Small intestine (tissue), 7 donors: ENCODE measurements around the gene GNAZ. TPM values are rescaled to one million over a fixed set of nuclear protein-coding genes. Genes with fewer than 3 reads are reported as not detected.

Source experiments
- DNase-seq, 2 donors: peaks; one replicate each; pipeline versions ENCODE4 v3.0.0 to v3.0.0-alpha.2; 2013
- FAIRE-seq: peaks from 2 replicates; lab custom pipeline; 2012; peaks lifted over from hg19 to GRCh38; lab: Jason Lieb, UNC
- H3K27ac ChIP-seq, 3 donors: one replicate each; pipeline ENCODE4 v1.5.1; 2013; ENCODE audit warnings: low read length in 2 of 3, mild to moderate bottlenecking in 2 of 3, control low read depth in 1 of 3, inconsistent platforms in 1 of 3, low read depth in 1 of 3, moderate library complexity in 1 of 3
- H3K27me3 ChIP-seq, 3 donors: one replicate each; pipeline ENCODE4 v1.6.1; 2013; ENCODE audit warnings: low read length in 3 of 3, inconsistent platforms in 1 of 3; ENCODE audit not compliant: control insufficient read depth in 3 of 3, insufficient read depth in 3 of 3
- H3K36me3 ChIP-seq, 3 donors: one replicate each; pipeline ENCODE4 v1.6.1; 2013; ENCODE audit warnings: low read length in 3 of 3, inconsistent platforms in 1 of 3, low read depth in 1 of 3, mild to moderate bottlenecking in 1 of 3, moderate library complexity in 1 of 3; ENCODE audit not compliant: control insufficient read depth in 3 of 3, insufficient read depth in 2 of 3
- H3K4me1 ChIP-seq, 3 donors: one replicate each; pipeline ENCODE4 v1.6.1; 2013; ENCODE audit warnings: low read length in 2 of 3, inconsistent platforms in 1 of 3, low read depth in 1 of 3, mild to moderate bottlenecking in 1 of 3, moderate library complexity in 1 of 3; ENCODE audit not compliant: control insufficient read depth in 3 of 3, insufficient read depth in 2 of 3
- H3K4me3 ChIP-seq, 3 donors: one replicate each; pipeline ENCODE4 v1.5.1; 2013; ENCODE audit warnings: low read length in 3 of 3, control low read depth in 1 of 3, inconsistent platforms in 1 of 3, low read depth in 1 of 3, mild to moderate bottlenecking in 1 of 3, moderate library complexity in 1 of 3
- H3K9me3 ChIP-seq, 2 donors: one replicate each; pipeline ENCODE4 v1.6.1; 2013; ENCODE audit warnings: low read depth in 1 of 2, low read length in 1 of 2; ENCODE audit not compliant: control insufficient read depth in 2 of 2, insufficient read depth in 1 of 2
- WGBS, 3 donors: extraction: QIAGEN DNeasy Blood & Tissue Kit; methylation state at CpG; one replicate each; pipeline ENCODE4 v1.1.7; 2013; 5-methylcytosine and 5-hydroxymethylcytosine counted together
- polyA plus RNA-seq, 4 donors: library from polyadenylated mRNA; stranded (reverse) in 3 of 4; unstranded in 1 of 4; fragments of 200-250 nt in 3 of 4; fragments of 120-200 nt in 1 of 4; gene quantifications; one replicate each; pipeline versions ENCODE4 v1.2.1 to v1.2.3, GENCODE V29; 2013
- donor health status: healthy with polysubstance abuse.
- donor health status: control.
- donor health status: control.
- donor health status: Bipolar disorder and iron deficiency.
- donor health status: healthy.

GNAZ gene
- polyA plus RNA-seq, 4 donors, result 0.55 to 3.6 (median 2.7) TPM

DNA sequence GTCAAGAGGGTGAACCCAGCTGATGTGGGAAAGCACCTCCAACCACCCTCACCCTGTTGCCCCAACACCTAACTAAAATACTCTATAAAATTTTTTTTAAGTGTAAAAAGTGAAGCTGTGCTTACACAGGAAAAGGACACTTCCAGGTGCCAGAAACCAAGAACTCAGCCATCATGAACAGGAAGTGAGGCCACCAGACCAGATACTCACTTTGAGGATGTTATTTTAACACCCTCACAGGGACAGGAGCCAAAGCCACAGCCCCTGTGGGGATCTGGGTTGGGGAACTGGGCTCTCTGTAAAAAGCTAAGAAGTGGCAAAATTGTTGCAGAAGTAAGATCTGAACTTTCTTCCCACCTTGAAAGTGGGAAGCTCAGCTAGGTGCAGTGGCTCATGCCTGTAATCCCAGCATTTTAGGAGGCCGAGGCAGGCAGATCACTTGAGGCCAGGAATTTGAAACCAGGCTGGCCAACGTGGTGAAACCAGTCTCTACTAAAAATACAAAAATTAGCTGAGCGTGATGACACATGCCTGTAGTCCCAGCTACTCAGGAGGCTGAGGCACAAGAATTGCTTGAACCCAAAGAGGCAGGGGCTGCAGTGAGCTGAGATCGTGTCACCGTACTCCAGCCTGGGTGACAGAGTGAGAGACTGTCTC is 67.7 kb downstream of the GNAZ start:
- H3K27ac ChIP-seq, result peak overlapping the region in 1 of 3 donors; percentile 83
- FAIRE-seq (no peak), DNase-seq (peak in 1 of 2 donors; percentile 32)
- WGBS, 3 donors, result 64 to 83% (median 74%) methylated on average over 5 of the region's 5 CpGs
- H3K4me1 ChIP-seq, result peaks cover 0 to 15% (median 0%) of the 10 kb centered on the region in 3 donors
- H3K9me3 ChIP-seq, result no peaks in the 10 kb centered on the region
- H3K27me3 ChIP-seq, result no peaks in the 10 kb centered on the region
- no peak overlapping the region for H3K4me3 ChIP-seq
- H3K36me3 ChIP-seq, result no peaks in the 10 kb centered on the region

DNA sequence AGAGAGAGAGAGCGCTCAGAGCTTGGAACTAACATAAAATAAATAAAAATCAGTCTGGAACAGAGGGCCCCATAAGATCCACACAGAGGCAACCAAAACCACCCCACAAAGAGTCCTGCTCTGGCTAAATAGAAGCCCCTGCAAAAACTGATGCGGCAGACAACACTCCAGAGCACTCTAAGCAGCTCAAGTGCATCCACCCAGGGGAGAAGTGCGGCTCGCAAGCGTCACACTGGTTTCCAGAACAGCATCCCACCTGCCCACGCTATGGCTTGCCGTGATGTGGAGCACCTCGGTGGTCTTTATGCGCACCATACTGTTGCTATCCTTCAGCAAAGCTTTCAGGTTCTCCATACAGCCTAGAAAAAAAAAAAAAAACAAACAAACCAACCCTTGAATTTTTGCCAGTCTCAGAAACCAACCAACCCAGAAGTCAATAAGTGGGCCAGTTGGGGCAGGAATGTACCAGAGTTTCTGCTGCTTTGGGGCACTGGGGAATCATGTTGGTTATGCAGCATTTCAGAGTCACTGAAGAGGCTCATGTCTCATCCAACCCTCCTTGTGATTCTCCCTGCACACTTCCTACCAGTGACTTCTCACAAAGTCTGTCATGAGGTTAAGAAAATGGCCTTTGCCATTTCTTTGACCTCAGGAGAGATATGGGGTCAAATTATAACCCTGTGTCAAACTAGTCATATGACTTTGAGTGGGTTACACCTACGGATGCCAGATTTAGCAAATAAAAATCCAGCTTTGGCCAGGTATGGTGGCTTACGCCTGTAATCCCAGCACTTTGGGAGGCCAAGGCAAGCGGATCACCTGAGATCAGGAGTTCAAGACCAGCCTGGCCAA is 68.5 kb downstream of the GNAZ start:
- FAIRE-seq (no peak), DNase-seq (no peak)
- no peaks in the 10 kb centered on the region for H3K9me3 ChIP-seq
- H3K4me1 ChIP-seq, result peaks cover 0 to 16% (median 0%) of the 10 kb centered on the region in 3 donors
- 93 to 95% (median 94%) methylated on average over 12 of the region's 12 CpGs for WGBS, 3 donors
- H3K36me3 ChIP-seq, result no peaks in the 10 kb centered on the region
- no peaks in the 10 kb centered on the region for H3K27me3 ChIP-seq
- H3K4me3 ChIP-seq, result no peak overlapping the region
- peak overlapping the region in 1 of 3 donors; percentile 83 for H3K27ac ChIP-seq

DNA sequence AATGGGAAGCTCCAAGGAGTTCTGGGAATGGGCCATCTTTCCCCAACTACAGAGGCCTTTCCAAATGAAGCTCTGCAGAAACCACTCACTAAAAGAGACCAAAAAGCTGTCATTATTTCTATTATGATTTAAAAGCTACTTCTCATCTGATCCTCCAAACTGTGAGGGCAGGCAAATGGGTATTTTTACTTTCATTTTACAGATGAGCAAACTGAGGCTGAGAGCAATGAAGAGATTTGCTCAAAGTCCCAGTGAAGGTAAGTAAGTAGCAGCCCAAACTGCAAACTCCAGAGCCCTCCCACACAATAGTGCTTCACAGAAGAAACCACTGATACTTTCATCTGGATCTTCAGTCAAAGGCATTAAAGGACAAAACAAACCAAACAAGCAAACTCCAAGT is 70.1 kb downstream of the GNAZ start:
- Histone ChIP-seq H3K36me3 (no peaks in the 10 kb centered on the region), H3K4me3 (no peak overlapping the region), H3K27me3 (no peaks in the 10 kb centered on the region), H3K27ac (no peak overlapping the region), H3K9me3 (no peaks in the 10 kb centered on the region), H3K4me1 (peaks cover 0 to 23% (median 4%) of the 10 kb centered on the region in 3 donors)
- FAIRE-seq, result no peak
- DNase-seq, result no peak

DNA sequence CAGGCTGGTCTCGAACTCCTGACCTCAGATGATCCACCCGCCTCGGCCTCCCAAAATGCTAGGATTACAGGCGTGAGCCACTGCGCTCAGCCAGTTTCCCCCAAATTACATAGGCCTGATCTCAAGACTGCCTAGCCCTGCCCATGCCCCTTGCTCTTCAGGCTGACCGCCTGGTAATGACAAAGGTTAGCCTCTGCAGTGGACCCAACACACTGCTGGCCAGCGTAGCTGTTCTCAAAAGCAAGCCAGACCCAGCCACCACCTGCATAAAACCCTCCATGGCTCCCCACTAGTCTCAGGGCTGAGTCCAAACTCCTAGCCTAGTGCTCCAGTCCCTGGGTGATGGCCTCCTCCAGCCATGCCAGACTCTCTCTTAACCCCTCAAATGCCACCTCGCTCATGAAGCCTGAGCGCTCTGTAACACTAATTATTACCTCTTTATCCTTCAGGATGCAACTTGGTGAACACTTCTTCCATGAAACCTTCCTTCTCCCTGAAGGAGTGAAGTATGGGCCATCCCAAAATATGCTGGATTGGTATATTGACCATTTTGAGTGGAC is 72.3 kb downstream of the GNAZ start:
- H3K27me3 ChIP-seq, result no peaks in the 10 kb centered on the region
- H3K9me3 ChIP-seq, result no peaks in the 10 kb centered on the region
- 81 to 94% (median 82%) methylated on average over 6 to 9 of the region's 9 CpGs for WGBS, 3 donors
- no peaks in the 10 kb centered on the region for H3K36me3 ChIP-seq
- FAIRE-seq (no peak), DNase-seq (no peak)
- H3K27ac ChIP-seq, result peak overlapping the region; percentile 58 to 90 (median 87)
- H3K4me1 ChIP-seq, result peaks cover 3 to 29% (median 4%) of the 10 kb centered on the region in 3 donors
- peak overlapping the region in 2 of 3 donors; percentile 9 to 42 for H3K4me3 ChIP-seq

DNA sequence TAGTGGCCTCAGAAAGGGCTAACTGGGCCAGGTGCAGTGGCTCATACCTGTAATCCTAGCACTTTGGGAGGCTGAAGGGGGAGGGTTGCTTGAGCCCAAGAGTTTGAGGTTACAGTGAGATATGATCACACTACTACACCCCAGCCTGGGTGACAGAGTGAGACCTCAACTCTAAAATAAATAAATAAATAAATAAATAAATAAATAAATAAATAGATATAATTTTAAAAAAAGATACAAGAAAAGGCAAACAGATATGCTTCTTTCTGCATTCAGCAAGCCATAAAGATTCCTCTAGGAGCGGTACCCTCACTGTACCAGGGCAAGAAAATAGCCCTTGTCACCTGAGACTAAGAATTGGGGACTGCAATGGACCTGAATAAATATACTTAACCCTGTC is 72.8 kb downstream of the GNAZ start:
- Histone ChIP-seq H3K4me1 (peaks cover 3 to 29% (median 4%) of the 10 kb centered on the region in 3 donors), H3K9me3 (no peaks in the 10 kb centered on the region), H3K27me3 (no peaks in the 10 kb centered on the region), H3K4me3 (no peak overlapping the region), H3K36me3 (no peaks in the 10 kb centered on the region), H3K27ac (no peak overlapping the region)
- FAIRE-seq (no peak), DNase-seq (no peak)
- 95 to 100% (median 100%) methylated on average over 1 of the region's 1 CpG for WGBS, 3 donors

DNA sequence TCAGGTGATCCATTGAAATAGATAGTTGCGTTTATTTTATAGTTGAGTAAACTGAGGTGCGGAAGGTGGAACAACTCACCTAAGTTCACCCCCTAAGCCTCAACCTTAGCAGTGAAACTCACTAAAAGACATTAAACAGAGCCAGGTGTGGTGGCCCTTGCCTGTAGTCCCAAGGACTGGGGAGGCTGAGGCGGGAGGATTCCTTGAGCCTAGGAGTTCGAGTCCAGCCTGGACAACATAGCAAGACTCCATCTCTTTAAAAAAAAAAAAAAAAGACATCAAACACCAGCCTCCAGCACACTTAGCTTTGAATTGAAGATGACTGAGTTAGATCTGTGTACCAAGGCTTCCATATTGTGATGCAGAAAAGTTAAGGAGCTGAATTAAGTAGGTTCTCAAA is 74.1 kb downstream of the GNAZ start:
- Histone ChIP-seq H3K4me1 (peaks cover 3 to 29% (median 4%) of the 10 kb centered on the region in 3 donors), H3K27ac (peak overlapping the region; percentile 21 to 77 (median 39)), H3K4me3 (no peak overlapping the region), H3K27me3 (no peaks in the 10 kb centered on the region), H3K36me3 (no peaks in the 10 kb centered on the region), H3K9me3 (no peaks in the 10 kb centered on the region)
- FAIRE-seq, result no peak
- WGBS, 3 donors, result 81 to 88% (median 84%) methylated on average over 4 of the region's 4 CpGs
- DNase-seq, result no peak

DNA sequence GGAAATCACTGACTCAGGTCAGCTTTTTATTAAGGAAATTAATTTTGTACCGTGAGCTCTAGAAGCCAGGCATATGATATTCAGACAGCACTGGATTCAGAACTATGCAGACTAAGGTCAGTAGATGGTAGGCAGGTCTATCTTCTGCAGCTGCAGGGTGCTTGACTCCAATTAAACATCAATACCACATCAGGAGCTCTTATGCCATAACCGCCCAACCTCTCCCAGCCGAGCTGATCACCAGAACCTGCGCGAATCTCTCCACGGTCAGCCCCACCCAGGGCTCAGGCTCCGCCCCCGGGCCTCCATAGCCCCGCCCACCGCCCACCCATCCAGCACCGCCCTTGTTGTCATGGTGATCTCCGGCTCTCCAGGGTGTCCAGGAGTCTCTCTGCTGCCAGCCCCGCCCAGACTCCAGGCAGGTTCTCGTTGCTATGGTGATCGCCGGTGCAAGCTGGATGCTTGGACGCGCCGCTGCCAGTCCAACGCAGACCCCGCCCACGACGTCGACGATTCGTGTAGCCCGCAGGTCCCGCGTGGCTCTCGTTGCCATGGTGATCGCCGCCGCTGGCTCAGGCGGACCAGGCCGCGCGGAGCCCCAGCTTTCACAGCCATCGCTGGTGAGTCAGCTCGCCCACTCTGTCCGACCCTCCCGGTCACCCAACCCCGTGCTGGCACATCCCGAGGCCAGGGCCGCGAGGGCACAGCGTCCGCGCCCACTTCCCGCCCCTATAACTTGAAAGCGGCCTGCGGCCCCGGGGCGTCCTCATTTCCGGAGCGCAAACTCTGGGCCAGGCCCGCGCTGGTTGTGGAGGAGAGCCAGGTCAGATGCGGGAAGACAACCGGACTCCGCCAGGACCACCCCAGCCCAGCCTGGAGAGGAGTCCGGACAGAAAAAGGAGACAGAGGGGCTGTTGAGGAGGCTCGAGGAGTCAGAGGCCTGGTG is 74.9 kb downstream of the GNAZ start, which contains the start of gene RAB36:
Gene RAB36 (plus strand): TSS at position 546 of the 946 bp plus-strand sequence. CDS start 1,140 bp downstream, outside the sequence.
- no peaks in the 10 kb centered on the region for H3K9me3 ChIP-seq
- H3K27me3 ChIP-seq, result no peaks in the 10 kb centered on the region
- H3K27ac ChIP-seq, result peak within 1 kb of the TSS; percentile 21 to 77 (median 39)
- H3K36me3 ChIP-seq, result no peaks in the 10 kb centered on the region
- peak; percentile 98 for DNase-seq
- FAIRE-seq, result no peak
- H3K4me1 ChIP-seq, result peaks cover 3 to 29% (median 4%) of the 10 kb centered on the region in 3 donors
- peak within 1 kb of the TSS in 1 of 3 donors; percentile 46 for H3K4me3 ChIP-seq
- WGBS, 3 donors, result 9 to 16% (median 12%) methylated on average over 62 of the region's 62 CpGs
